Panc1 (cell line): Measurements from ENCODE around the gene LONP1. TPM values are rescaled to one million over a fixed set of nuclear protein-coding genes. Genes with fewer than 3 reads are reported as not detected.
"Not testable (repeated sequence)": the region's sequence is repeated elsewhere in the genome, so short reads cannot be mapped to it uniquely, and the experiment has no call there.

ENCODE experiments used
- ATAC-seq: fragments of 200-7000 bp; cut with Tn5 transposase; 2 replicates; pipeline ENCODE4 v1.9.1; 2020; ENCODE audit warnings: mild to moderate bottlenecking, moderate library complexity
- BruUV-seq: library from RNA; stranded (reverse); fragments of 400-500 nt; replicated peaks from 2 replicates; lab custom pipeline; 2021; lab: Mats Ljungman, UMichigan
- CTCF ChIA-PET: fragments of 300-600 bp; sonication (Branson Sonifier 250); formaldehyde crosslinking; loops from one replicate; lab custom pipeline; 2022; ENCODE audit warnings: antibody characterized with exemption; lab: Charles Lee
- POLR2A ChIA-PET: fragments of 300-600 bp; sonication (Branson Sonifier 250); formaldehyde crosslinking; loops from one replicate; lab custom pipeline; 2022; ENCODE audit warnings: antibody characterized with exemption; lab: Charles Lee
- DNase-seq: peaks from one replicate; pipeline ENCODE4 v3.0.0-alpha.2; 2010; ENCODE audit warnings: low read depth, low spot score
- H3K27ac ChIP-seq: 2 replicates; pipeline ENCODE4 v1.5.1; 2011; ENCODE audit warnings: mild to moderate bottlenecking, low read length, inconsistent platforms
- H3K27me3 ChIP-seq: fragments of 200-500 bp; sonication (Bioruptor generic); 2 replicates; pipeline ENCODE4 v1.6.0; 2014; ENCODE audit warnings: low read length, inconsistent platforms; ENCODE audit not compliant: control insufficient read depth, insufficient read depth
- H3K36me3 ChIP-seq: fragments of 200-500 bp; sonication (Bioruptor generic); 2 replicates; pipeline ENCODE4 v1.5.1; 2014; ENCODE audit warnings: inconsistent platforms, mild to moderate bottlenecking, low read length, moderate library complexity; ENCODE audit not compliant: control insufficient read depth, insufficient read depth
- H3K4me1 ChIP-seq: 2 replicates; pipeline ENCODE4 v1.5.1; 2011; ENCODE audit warnings: inconsistent platforms, mild to moderate bottlenecking, low read length, moderate library complexity; ENCODE audit not compliant: control insufficient read depth, insufficient read depth
- H3K4me3 ChIP-seq, 2 experiments: 2 replicates each; pipeline ENCODE4 v1.5.1; 2011 to 2012; ENCODE audit warnings: low read depth in 2 of 2, low read length in 2 of 2, mild to moderate bottlenecking in 2 of 2, inconsistent platforms in 1 of 2, moderate library complexity in 1 of 2
- H3K9me3 ChIP-seq: fragments of 200-500 bp; sonication (Bioruptor generic); 2 replicates; pipeline ENCODE4 v1.5.1; 2014; ENCODE audit warnings: low read depth, mild to moderate bottlenecking, inconsistent platforms, low read length, moderate library complexity; ENCODE audit not compliant: control insufficient read depth, insufficient read depth
- CTCF ChIP-seq: fragments of 450-650 bp; IDR thresholded peaks from 2 replicates; pipeline ENCODE4 v1.5.1; 2017; ENCODE audit warnings: mild to moderate bottlenecking
- POLR2AphosphoS5 ChIP-seq: IDR thresholded peaks from 2 replicates; pipeline ENCODE4 v1.6.1; 2012; ENCODE audit warnings: mild to moderate bottlenecking, low read depth, low read length, moderate library complexity
- REST ChIP-seq, 2 experiments: IDR thresholded peaks; 2 replicates each; pipeline ENCODE4 v1.6.1; 2011 to 2012; ENCODE audit warnings: low read depth in 2 of 2, control low read depth in 1 of 2, low read length in 1 of 2, mild to moderate bottlenecking in 1 of 2, moderate library complexity in 1 of 2; ENCODE audit not compliant: insufficient read depth in 1 of 2
- SIN3A ChIP-seq: IDR thresholded peaks from 2 replicates; pipeline ENCODE4 v1.6.1; 2012; ENCODE audit warnings: low read depth, mild to moderate bottlenecking, low read length, moderate library complexity, borderline replicate concordance; ENCODE audit not compliant: insufficient read depth
- TCF7L2 ChIP-seq: IDR thresholded peaks from 2 replicates; pipeline ENCODE4 v1.6.1; 2011; ENCODE audit warnings: mild to moderate bottlenecking, low read depth, low read length, inconsistent platforms
- in situ Hi-C: cut with HindIII; loops from 2 replicates; pipeline ENCODE4 v1.10.0; 2016; ENCODE audit warnings: low sequenced_read_pairs, low pct_unique_long_range_greater_than_20kb
- intact Hi-C: fragments of 100-400 bp; cut with micrococcal nuclease; formaldehyde crosslinking; loops from one replicate; pipeline ENCODE4 v1.10.0; 2022; ENCODE audit not compliant: unreplicated experiment
- total RNA-seq: library from RNA; stranded (reverse); gene quantifications from one replicate; pipeline ENCODE4 v1.2.1, GENCODE V29; 2021; ENCODE audit not compliant: unreplicated experiment

The LONP1 gene
- total RNA-seq, 1 experiment from 2014 or later = 93.0 TPM

GRCh38 chr19:5748920-5749319, 29.0 kb upstream of the LONP1 start:
- BruUV-seq, H3K9me3 ChIP-seq, H3K4me1 ChIP-seq, in situ Hi-C loops, H3K27ac ChIP-seq, H3K36me3 ChIP-seq, DNase-seq, POLR2A ChIA-PET, ATAC-seq, H3K27me3 ChIP-seq, H3K4me3 ChIP-seq, intact Hi-C loops: not testable (repeated sequence)
- CTCF ChIA-PET = interaction anchor here (0.6 kb wide), 1 partner anchor 9 kb away, joined by 3 read pairs; no protein-coding TSS in a partner anchor

- POLR2A ChIA-PET, H3K27me3 ChIP-seq, H3K27ac ChIP-seq, BruUV-seq, H3K9me3 ChIP-seq, in situ Hi-C loops, H3K4me3 ChIP-seq, ATAC-seq, H3K4me1 ChIP-seq, intact Hi-C loops, H3K36me3 ChIP-seq, DNase-seq, CTCF ChIA-PET: not testable (repeated sequence)
These were observed 25.1 kb upstream of the LONP1 start for GRCh38 chr19:5744999-5745398.

- POLR2A ChIA-PET = no interaction called here
- in situ Hi-C loops = no loop called here
- Histone ChIP-seq H3K36me3 (no peaks in the 10 kb centered on the region), H3K27ac (no peak overlapping the region), H3K27me3 (no peaks in the 10 kb centered on the region), H3K4me3 (no peak overlapping the region), H3K4me1 (no peaks in the 10 kb centered on the region), H3K9me3 (no peaks in the 10 kb centered on the region)
- intact Hi-C loops = no loop called here
- CTCF ChIA-PET = interaction anchor here (0.8 kb wide), 1 partner anchor 11 kb away, joined by 4 read pairs; no protein-coding TSS in a partner anchor
- TF ChIP-seq CTCF = no peak
- no peak for TF ChIP-seq POLR2AphosphoS5
- no peak for TF ChIP-seq TCF7L2
- TF ChIP-seq REST (IDR thresholded peaks at IDR 0.05; ENCODE audit: insufficient read depth in 1 of 2, low read depth in 2 of 2, low read length in 1 of 2) = no peak
- TF ChIP-seq SIN3A = no peak
- ATAC-seq (no peak), DNase-seq (no peak)
- BruUV-seq = no TSS peak
These were observed 23.7 kb upstream of the LONP1 start for GRCh38 chr19:5743630-5744029.
